ENCODE results near the gene MKI67. TPM values are rescaled to one million over a fixed set of nuclear protein-coding genes. Genes with fewer than 3 reads are reported as not detected.

The MKI67 gene
- total and polyA plus RNA-seq, 4 experiments from 2014 or later = 0.11 to 0.93 (median 0.17) TPM; not detected in 1

- no peaks in the 10 kb centered on the region for H3K27me3 ChIP-seq (ENCODE audit: insufficient read depth, low read length)
- no peaks in the 10 kb centered on the region for H3K4me1 ChIP-seq (ENCODE audit: insufficient read depth, low read length)
- Mint-ChIP-seq H3K36me3 (no peaks in the 10 kb centered on the region), H3K4me3 (no peak overlapping the region), H3K27me3 (no peaks in the 10 kb centered on the region), H3K9me3 (no peaks in the 10 kb centered on the region), H3K27ac (peak overlapping the region in 1 of 7 donors; percentile 32), H3K4me1 (peaks cover 0 to 8% (median 0%) of the 10 kb centered on the region in 4 donors)
- H3K36me3 ChIP-seq (ENCODE audit: insufficient read depth, low read length) = no peaks in the 10 kb centered on the region
- H3K27ac ChIP-seq (ENCODE audit: low read depth, low read length) = no peak overlapping the region
- ChIA-PET POLR2A (ENCODE audit: partially characterized antibody) (interaction anchor here (1.1 kb wide), 1 partner anchor 14 kb away, joined by 3 read pairs; the partner anchor contains the start of gene MKI67), CTCF (ENCODE audit: partially characterized antibody) (interaction anchor here (0.8 to 1.5 kb wide), 3 partner anchors 15 to 42 kb away, joined by 3 to 4 read pairs (median 3); no protein-coding TSS in a partner anchor)
- H3K9me3 ChIP-seq (ENCODE audit: control insufficient read depth in 1 of 2, low read length in 2 of 2) = no peaks in the 10 kb centered on the region
- DNase-seq = no peak
- H3K4me3 ChIP-seq (ENCODE audit: low read length in 2 of 2) = no peak overlapping the region
- intact Hi-C loops (cut with micrococcal nuclease) = no loop called here
These were observed 14.5 kb downstream of the MKI67 start for GRCh38 chr10:128111696-128112095.

- no peak for DNase-seq
- ChIA-PET CTCF (ENCODE audit: partially characterized antibody) (no interaction called here), POLR2A (ENCODE audit: partially characterized antibody) (no interaction called here)
- no peaks in the 10 kb centered on the region for H3K9me3 ChIP-seq (ENCODE audit: control insufficient read depth in 1 of 2, low read length in 2 of 2)
- Mint-ChIP-seq H3K27ac (no peak overlapping the region), H3K27me3 (no peaks in the 10 kb centered on the region), H3K4me3 (no peak overlapping the region), H3K9me3 (no peaks in the 10 kb centered on the region), H3K4me1 (peaks cover 0 to 8% (median 0%) of the 10 kb centered on the region in 4 donors), H3K36me3 (no peaks in the 10 kb centered on the region)
- intact Hi-C loops (cut with micrococcal nuclease) = no loop called here
- H3K4me1 ChIP-seq (ENCODE audit: insufficient read depth, low read length) = peaks cover 3% of the 10 kb centered on the region
- no peak overlapping the region for H3K4me3 ChIP-seq (ENCODE audit: low read length in 2 of 2)
- no peaks in the 10 kb centered on the region for H3K36me3 ChIP-seq (ENCODE audit: insufficient read depth, low read length)
- H3K27ac ChIP-seq (ENCODE audit: low read depth, low read length) = no peak overlapping the region
- H3K27me3 ChIP-seq (ENCODE audit: insufficient read depth, low read length) = no peaks in the 10 kb centered on the region
These were observed 15.9 kb downstream of the MKI67 start for GRCh38 chr10:128110339-128110738.

DNA sequence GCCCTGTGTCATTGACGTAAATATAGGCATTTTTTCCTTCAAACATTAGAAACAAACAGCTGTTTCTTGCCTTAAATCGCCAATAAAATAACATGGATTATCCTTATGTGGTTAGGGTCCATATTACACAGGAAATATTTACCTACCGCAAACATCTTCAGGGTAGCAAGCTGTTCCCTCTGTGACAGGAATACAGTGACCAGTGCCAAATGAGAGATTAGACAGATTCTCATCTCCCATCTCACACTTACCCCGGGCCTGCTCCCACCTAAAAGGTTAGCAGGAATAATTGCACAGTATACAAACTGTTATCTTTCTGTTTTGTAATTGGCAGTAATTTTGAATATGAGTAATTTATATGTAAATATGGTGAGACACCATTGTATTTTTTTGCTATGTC, 16.5 kb downstream of the MKI67 start:
- H3K4me1 ChIP-seq (ENCODE audit: insufficient read depth, low read length) = peaks cover 9% of the 10 kb centered on the region
- no peak overlapping the region for H3K27ac ChIP-seq (ENCODE audit: low read depth, low read length)
- no peak overlapping the region for H3K4me3 Mint-ChIP-seq
- H3K27me3 ChIP-seq (ENCODE audit: insufficient read depth, low read length) = no peaks in the 10 kb centered on the region
- peaks cover 0 to 10% (median 0%) of the 10 kb centered on the region in 4 donors for H3K4me1 Mint-ChIP-seq
- H3K27ac Mint-ChIP-seq = no peak overlapping the region
- intact Hi-C loops (cut with micrococcal nuclease) = no loop called here
- H3K36me3 ChIP-seq (ENCODE audit: insufficient read depth, low read length) = no peaks in the 10 kb centered on the region
- ChIA-PET CTCF (ENCODE audit: partially characterized antibody) (no interaction called here), POLR2A (ENCODE audit: partially characterized antibody) (no interaction called here)
- no peaks in the 10 kb centered on the region for H3K36me3 Mint-ChIP-seq
- no peak overlapping the region for H3K4me3 ChIP-seq (ENCODE audit: low read length in 2 of 2)
- H3K27me3 Mint-ChIP-seq = no peaks in the 10 kb centered on the region
- H3K9me3 ChIP-seq (ENCODE audit: control insufficient read depth in 1 of 2, low read length in 2 of 2) = no peaks in the 10 kb centered on the region
- no peaks in the 10 kb centered on the region for H3K9me3 Mint-ChIP-seq
- no peak for DNase-seq

DNA sequence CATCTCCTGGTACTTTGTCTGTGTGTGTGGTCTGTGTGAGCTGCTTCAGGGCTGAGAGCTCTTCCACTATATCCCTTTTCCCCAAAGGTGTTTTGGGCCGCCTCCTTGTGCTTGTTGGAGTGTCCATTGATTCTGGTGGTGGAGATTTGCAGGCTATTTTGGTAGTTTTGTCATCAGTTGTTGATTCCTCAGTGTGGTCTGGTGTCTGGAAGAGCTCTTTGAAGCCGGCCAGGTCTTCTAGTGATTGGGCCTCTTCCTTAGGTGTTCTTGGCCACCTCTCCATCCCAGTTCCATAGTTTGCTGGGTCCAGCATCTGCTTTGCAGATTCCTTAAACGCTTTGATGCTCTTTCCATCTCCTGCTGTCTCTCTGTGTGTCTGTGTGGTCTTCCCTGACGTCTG, 20.8 kb downstream of the MKI67 start:
- Mint-ChIP-seq H3K27ac (peak overlapping the region in 1 of 7 donors; percentile 54), H3K27me3 (no peaks in the 10 kb centered on the region), H3K36me3 (no peaks in the 10 kb centered on the region), H3K9me3 (no peaks in the 10 kb centered on the region), H3K4me1 (peaks cover 9 to 31% (median 22%) of the 10 kb centered on the region in 4 donors), H3K4me3 (no peak overlapping the region)
- Histone ChIP-seq H3K27ac (ENCODE audit: low read depth, low read length) (no peak overlapping the region), H3K4me3 (ENCODE audit: low read length in 2 of 2) (no peak overlapping the region), H3K9me3 (ENCODE audit: control insufficient read depth in 1 of 2, low read length in 2 of 2) (no peaks in the 10 kb centered on the region), H3K36me3 (ENCODE audit: insufficient read depth, low read length) (no peaks in the 10 kb centered on the region), H3K4me1 (ENCODE audit: insufficient read depth, low read length) (peaks cover 38% of the 10 kb centered on the region), H3K27me3 (ENCODE audit: insufficient read depth, low read length) (no peaks in the 10 kb centered on the region)
- POLR2A ChIA-PET (ENCODE audit: partially characterized antibody) = no interaction called here
- CTCF ChIA-PET (ENCODE audit: partially characterized antibody) = interaction anchor here (1.3 kb wide), 1 partner anchor 20 kb away, joined by 5 read pairs; no protein-coding TSS in a partner anchor
- no peak for DNase-seq
- intact Hi-C loops (cut with micrococcal nuclease) = no loop called here

GRCh38 chr10:128103229-128103714, 23.0 kb downstream of the MKI67 start:
- ChIA-PET POLR2A (ENCODE audit: partially characterized antibody) (interaction anchor here (0.9 to 1.9 kb wide), 4 partner anchors 8 to 77 kb away, joined by 3 to 6 read pairs (median 4); no protein-coding TSS in a partner anchor), CTCF (ENCODE audit: partially characterized antibody) (interaction anchor here (0.9 to 2.3 kb wide), 7 partner anchors 8 to 108 kb away, joined by 3 to 7 read pairs (median 3); no protein-coding TSS in a partner anchor)
- H3K9me3 ChIP-seq (ENCODE audit: control insufficient read depth in 1 of 2, low read length in 2 of 2) = no peaks in the 10 kb centered on the region
- DNase-seq = peak in 4 of 5 donors; percentile 26 to 52 (median 36)
- peaks cover 38% of the 10 kb centered on the region for H3K4me1 ChIP-seq (ENCODE audit: insufficient read depth, low read length)
- H3K4me1 Mint-ChIP-seq = peaks cover 9 to 31% (median 24%) of the 10 kb centered on the region in 4 donors
- no peak overlapping the region for H3K4me3 ChIP-seq (ENCODE audit: low read length in 2 of 2)
- H3K27ac ChIP-seq (ENCODE audit: low read depth, low read length) = no peak overlapping the region
- no peaks in the 10 kb centered on the region for H3K27me3 Mint-ChIP-seq
- H3K27me3 ChIP-seq (ENCODE audit: insufficient read depth, low read length) = no peaks in the 10 kb centered on the region
- peak overlapping the region in 5 of 8 donors; percentile 10 to 57 (median 30) for H3K4me3 Mint-ChIP-seq
- H3K36me3 ChIP-seq (ENCODE audit: insufficient read depth, low read length) = no peaks in the 10 kb centered on the region
- H3K27ac Mint-ChIP-seq = peak overlapping the region in 6 of 7 donors; percentile 10 to 77 (median 68)
- no peaks in the 10 kb centered on the region for H3K36me3 Mint-ChIP-seq
- intact Hi-C loops (cut with micrococcal nuclease) = no loop called here
- no peaks in the 10 kb centered on the region for H3K9me3 Mint-ChIP-seq

DNA sequence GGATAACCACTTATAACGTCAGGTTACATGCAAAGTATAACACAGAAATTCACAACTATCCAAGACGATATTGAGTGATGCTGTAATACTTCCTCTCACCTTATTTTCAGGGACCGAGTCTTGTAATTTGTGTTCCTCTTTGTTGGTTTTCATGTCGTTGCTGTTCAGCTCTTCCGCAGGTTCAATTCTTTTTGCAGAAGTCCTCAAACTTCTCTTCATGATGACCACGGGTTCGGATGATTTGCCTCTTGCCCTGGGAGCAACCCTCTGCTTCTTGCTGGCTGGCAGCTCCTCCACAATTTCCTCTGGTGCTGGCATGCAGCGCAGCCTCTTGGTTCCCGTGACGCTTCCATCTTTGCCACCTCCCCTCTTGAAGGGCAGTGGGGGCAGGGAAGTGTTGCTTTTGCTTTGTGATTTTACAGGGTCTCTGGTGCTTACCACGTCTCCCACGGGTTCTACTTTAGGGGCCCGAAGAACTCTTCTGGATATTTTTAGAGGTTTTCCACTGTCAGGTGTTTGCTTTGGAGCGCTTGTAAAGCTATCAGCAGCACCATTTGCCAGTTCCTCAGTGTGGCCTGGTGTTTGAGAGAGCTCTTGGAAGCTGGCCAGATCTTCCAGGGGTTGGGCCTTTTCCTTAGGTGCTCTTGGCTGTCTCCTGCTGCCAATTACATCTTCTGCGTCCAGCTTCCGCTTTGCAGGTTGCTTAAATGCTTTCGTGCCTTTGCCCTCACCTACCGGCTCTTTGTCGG, 23.6 kb downstream of the MKI67 start:
- POLR2A ChIA-PET (ENCODE audit: partially characterized antibody) = interaction anchor here (0.9 to 1.9 kb wide), 3 partner anchors 8 to 78 kb away, joined by 3 to 6 read pairs (median 6); no protein-coding TSS in a partner anchor
- Mint-ChIP-seq H3K4me3 (peak overlapping the region in 4 of 8 donors; percentile 20 to 57 (median 32)), H3K9me3 (no peaks in the 10 kb centered on the region), H3K27me3 (no peaks in the 10 kb centered on the region), H3K36me3 (no peaks in the 10 kb centered on the region), H3K4me1 (peaks cover 9 to 32% (median 26%) of the 10 kb centered on the region in 4 donors), H3K27ac (peak overlapping the region in 6 of 7 donors; percentile 10 to 77 (median 69))
- no peak for DNase-seq
- H3K36me3 ChIP-seq (ENCODE audit: insufficient read depth, low read length) = no peaks in the 10 kb centered on the region
- CTCF ChIA-PET (ENCODE audit: partially characterized antibody) = interaction anchor here (0.9 to 2.3 kb wide), 3 partner anchors 14 to 109 kb away, joined by 3 to 7 read pairs (median 6); no protein-coding TSS in a partner anchor
- H3K9me3 ChIP-seq (ENCODE audit: control insufficient read depth in 1 of 2, low read length in 2 of 2) = no peaks in the 10 kb centered on the region
- peaks cover 41% of the 10 kb centered on the region for H3K4me1 ChIP-seq (ENCODE audit: insufficient read depth, low read length)
- intact Hi-C loops (cut with micrococcal nuclease) = no loop called here
- no peak overlapping the region for H3K4me3 ChIP-seq (ENCODE audit: low read length in 2 of 2)
- H3K27me3 ChIP-seq (ENCODE audit: insufficient read depth, low read length) = no peaks in the 10 kb centered on the region
- H3K27ac ChIP-seq (ENCODE audit: low read depth, low read length) = no peak overlapping the region

DNA sequence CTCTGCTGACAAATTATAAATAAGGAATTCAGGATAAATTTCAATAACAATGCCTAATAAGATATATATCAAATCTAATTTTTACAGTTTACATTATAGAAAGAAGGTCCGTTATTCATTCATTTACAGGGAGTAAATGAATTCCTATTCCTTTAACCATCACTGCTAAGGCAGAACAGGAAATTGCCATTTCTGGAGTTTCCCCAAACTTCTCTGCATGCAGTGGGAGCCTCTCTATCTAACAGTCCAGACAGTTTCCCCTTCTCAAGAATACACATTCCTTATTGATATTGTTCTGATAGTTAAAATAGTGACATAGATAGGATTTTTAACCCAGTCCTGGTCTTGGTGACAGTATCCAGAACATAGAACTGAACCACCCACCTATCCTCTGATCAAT, 24.3 kb downstream of the MKI67 start:
- Histone ChIP-seq H3K27me3 (ENCODE audit: insufficient read depth, low read length) (no peaks in the 10 kb centered on the region), H3K4me1 (ENCODE audit: insufficient read depth, low read length) (peaks cover 44% of the 10 kb centered on the region), H3K9me3 (ENCODE audit: control insufficient read depth in 1 of 2, low read length in 2 of 2) (no peaks in the 10 kb centered on the region), H3K36me3 (ENCODE audit: insufficient read depth, low read length) (no peaks in the 10 kb centered on the region), H3K27ac (ENCODE audit: low read depth, low read length) (no peak overlapping the region), H3K4me3 (ENCODE audit: low read length in 2 of 2) (no peak overlapping the region)
- intact Hi-C loops (cut with micrococcal nuclease) = no loop called here
- Mint-ChIP-seq H3K27me3 (no peaks in the 10 kb centered on the region), H3K4me3 (no peak overlapping the region), H3K4me1 (peaks cover 9 to 34% (median 28%) of the 10 kb centered on the region in 4 donors), H3K9me3 (no peaks in the 10 kb centered on the region), H3K36me3 (no peaks in the 10 kb centered on the region), H3K27ac (no peak overlapping the region)
- POLR2A ChIA-PET (ENCODE audit: partially characterized antibody) = no interaction called here
- CTCF ChIA-PET (ENCODE audit: partially characterized antibody) = interaction anchor here (2.3 kb wide), 1 partner anchor 110 kb away, joined by 6 read pairs; no protein-coding TSS in a partner anchor
- no peak for DNase-seq

Data from CD4-positive, alpha-beta memory T cell (primary cell).